Neutrophil (primary cell): ENCODE results near the gene EPB41L4A.
"Not testable (repeated sequence)": the region's sequence is repeated elsewhere in the genome, so short reads cannot be mapped to it uniquely, and the experiment has no call there.

Source experiments
- H3K27ac ChIP-seq: fragments of 200-600 bp; sonication (generic); 2 replicates; pipeline ENCODE4 v1.5.1; 2016; ENCODE audit warnings: mild to moderate bottlenecking, moderate library complexity
- H3K27me3 ChIP-seq: fragments of 200-600 bp; sonication (generic); 2 replicates; pipeline ENCODE4 v1.6.0; 2016; ENCODE audit warnings: mild to moderate bottlenecking
- H3K36me3 ChIP-seq: fragments of 200-600 bp; sonication (generic); 2 replicates; pipeline ENCODE4 v1.5.1; 2017
- H3K4me1 ChIP-seq, 2 experiments: fragments of 200-600 bp in 1 of 2; sonication (generic) in 1 of 2; 1 replicate in 1 of 2; 2 replicates in 1 of 2; pipeline versions ENCODE4 v1.5.1 to v1.6.1; 2013 to 2016; ENCODE audit warnings: low read depth in 1 of 2, low read length in 1 of 2, mild to moderate bottlenecking in 1 of 2, moderate library complexity in 1 of 2; ENCODE audit not compliant: control insufficient read depth in 1 of 2, insufficient read depth in 1 of 2
- H3K4me3 ChIP-seq, 2 experiments: fragments of 200-600 bp in 1 of 2; sonication (generic) in 1 of 2; 1 replicate in 1 of 2; 2 replicates in 1 of 2; pipeline ENCODE4 v1.5.1; 2013 to 2016; ENCODE audit warnings: low read depth in 1 of 2, low read length in 1 of 2, mild to moderate bottlenecking in 1 of 2, moderate library complexity in 1 of 2
- H3K9me3 ChIP-seq: fragments of 200-600 bp; sonication (generic); 2 replicates; pipeline ENCODE4 v1.5.1; 2016
- CTCF ChIP-seq: fragments of 200-600 bp; sonication (generic); IDR thresholded peaks from 2 replicates; pipeline ENCODE4 v1.5.1; 2016; ENCODE audit warnings: antibody characterized with exemption

EPB41L4A gene

GRCh38 chr5:112440031-112440430, 21.0 kb upstream of the EPB41L4A start:
- Histone ChIP-seq H3K9me3 (no peaks in the 10 kb centered on the region), H3K4me3 (no peak overlapping the region), H3K4me1 (no peaks in the 10 kb centered on the region), H3K27me3 (no peaks in the 10 kb centered on the region), H3K36me3 (no peaks in the 10 kb centered on the region), H3K27ac (no peak overlapping the region)
- TF ChIP-seq CTCF: no peak

GRCh38 chr5:112436144-112436543, 17.1 kb upstream of the EPB41L4A start:
- H3K27ac ChIP-seq: no peak overlapping the region
- H3K4me1 ChIP-seq: no peaks in the 10 kb centered on the region
- no peaks in the 10 kb centered on the region for H3K36me3 ChIP-seq
- no peaks in the 10 kb centered on the region for H3K27me3 ChIP-seq
- TF ChIP-seq CTCF: no peak
- H3K9me3 ChIP-seq: no peaks in the 10 kb centered on the region
- H3K4me3 ChIP-seq: no peak overlapping the region

- no peak for TF ChIP-seq CTCF
- H3K4me1 ChIP-seq: no peaks in the 10 kb centered on the region
- H3K36me3 ChIP-seq: no peaks in the 10 kb centered on the region
- no peak overlapping the region for H3K4me3 ChIP-seq
- H3K27me3 ChIP-seq: no peaks in the 10 kb centered on the region
- no peaks in the 10 kb centered on the region for H3K9me3 ChIP-seq
- no peak overlapping the region for H3K27ac ChIP-seq
Measured at GRCh38 chr5:112434641-112435040, 15.6 kb upstream of the EPB41L4A start.

- H3K36me3 ChIP-seq, H3K4me3 ChIP-seq, H3K4me1 ChIP-seq, H3K9me3 ChIP-seq, H3K27ac ChIP-seq: not testable (repeated sequence)
- H3K27me3 ChIP-seq: peaks cover 34% of the 10 kb centered on the region
Measured at GRCh38 chr5:112426202-112426601, 7.1 kb upstream of the EPB41L4A start.

GRCh38 chr5:112419986-112420864, 1.1 kb upstream of the EPB41L4A start:
- peaks cover 93% of the 10 kb centered on the region for H3K27me3 ChIP-seq
- H3K9me3 ChIP-seq: no peaks in the 10 kb centered on the region
- no peak overlapping the region for H3K27ac ChIP-seq
- peaks cover 3 to 14% of the 10 kb centered on the region in 2 experiments for H3K4me1 ChIP-seq
- peak overlapping the region in 1 of 2 experiments; percentile 37 for H3K4me3 ChIP-seq
- no peak for TF ChIP-seq CTCF
- no peaks in the 10 kb centered on the region for H3K36me3 ChIP-seq

- H3K36me3 ChIP-seq: no peaks in the 10 kb centered on the region
- H3K27ac ChIP-seq: no peak overlapping the region
- TF ChIP-seq CTCF: no peak
- H3K9me3 ChIP-seq: no peaks in the 10 kb centered on the region
- peaks cover 3 to 14% of the 10 kb centered on the region in 2 experiments for H3K4me1 ChIP-seq
- H3K27me3 ChIP-seq: peaks cover 98% of the 10 kb centered on the region
- H3K4me3 ChIP-seq: peak overlapping the region in 1 of 2 experiments; percentile 37
Measured at GRCh38 chr5:112418659-112419163, 366 bp downstream of the EPB41L4A start.
